HL-60 (cell line): ENCODE data around the gene SPIRE1.

Experiments used
- GABPA ChIP-seq: IDR thresholded peaks from 2 replicates; pipeline ENCODE4 v1.6.1; 2012; ENCODE audit warnings: low read depth
- POLR2AphosphoS5 ChIP-seq: IDR thresholded peaks from 2 replicates; pipeline ENCODE4 v1.6.1; 2012; ENCODE audit warnings: low read depth
- SPI1 ChIP-seq: IDR thresholded peaks from 2 replicates; pipeline ENCODE4 v1.6.1; 2012; ENCODE audit warnings: low read depth, mild to moderate bottlenecking, borderline replicate concordance
- TF ChIP-seq, protein P1 (sequence below): IDR thresholded peaks from one replicate; pipeline ENCODE4 v1.5.1; 2011; ENCODE audit warnings: low read length, control low read depth, inconsistent platforms; ENCODE audit not compliant: insufficient read depth
- TF ChIP-seq, protein P2 (sequence below): IDR thresholded peaks from 2 replicates; pipeline ENCODE4 v1.6.1; 2012; ENCODE audit warnings: low read depth; ENCODE audit not compliant: insufficient replicate concordance

DNA sequence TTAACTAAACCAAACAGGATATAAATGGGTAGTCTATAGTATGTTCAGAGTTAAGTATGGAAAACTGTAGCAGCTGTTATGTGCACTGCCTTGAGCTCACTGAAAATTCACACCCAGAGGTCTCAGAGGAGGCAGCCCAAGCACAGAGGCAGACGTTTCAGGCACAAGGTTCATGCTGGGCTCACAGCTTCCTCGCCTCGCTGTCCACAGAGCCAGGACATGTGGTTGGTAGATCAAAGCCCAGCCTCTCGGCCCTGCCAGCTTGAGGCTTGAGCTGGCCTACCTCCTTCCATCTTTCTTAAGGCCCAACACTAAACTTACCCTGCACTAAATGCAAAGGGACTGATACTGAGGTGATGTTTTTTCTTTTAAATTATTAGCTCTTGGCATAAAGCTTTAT is 206.5 kb downstream of the SPIRE1 start:
- TF ChIP-seq, protein P1, sequence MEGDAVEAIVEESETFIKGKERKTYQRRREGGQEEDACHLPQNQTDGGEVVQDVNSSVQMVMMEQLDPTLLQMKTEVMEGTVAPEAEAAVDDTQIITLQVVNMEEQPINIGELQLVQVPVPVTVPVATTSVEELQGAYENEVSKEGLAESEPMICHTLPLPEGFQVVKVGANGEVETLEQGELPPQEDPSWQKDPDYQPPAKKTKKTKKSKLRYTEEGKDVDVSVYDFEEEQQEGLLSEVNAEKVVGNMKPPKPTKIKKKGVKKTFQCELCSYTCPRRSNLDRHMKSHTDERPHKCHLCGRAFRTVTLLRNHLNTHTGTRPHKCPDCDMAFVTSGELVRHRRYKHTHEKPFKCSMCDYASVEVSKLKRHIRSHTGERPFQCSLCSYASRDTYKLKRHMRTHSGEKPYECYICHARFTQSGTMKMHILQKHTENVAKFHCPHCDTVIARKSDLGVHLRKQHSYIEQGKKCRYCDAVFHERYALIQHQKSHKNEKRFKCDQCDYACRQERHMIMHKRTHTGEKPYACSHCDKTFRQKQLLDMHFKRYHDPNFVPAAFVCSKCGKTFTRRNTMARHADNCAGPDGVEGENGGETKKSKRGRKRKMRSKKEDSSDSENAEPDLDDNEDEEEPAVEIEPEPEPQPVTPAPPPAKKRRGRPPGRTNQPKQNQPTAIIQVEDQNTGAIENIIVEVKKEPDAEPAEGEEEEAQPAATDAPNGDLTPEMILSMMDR = no peak
- no peak for TF ChIP-seq GABPA
- no peak for TF ChIP-seq POLR2AphosphoS5
- TF ChIP-seq, protein P2, sequence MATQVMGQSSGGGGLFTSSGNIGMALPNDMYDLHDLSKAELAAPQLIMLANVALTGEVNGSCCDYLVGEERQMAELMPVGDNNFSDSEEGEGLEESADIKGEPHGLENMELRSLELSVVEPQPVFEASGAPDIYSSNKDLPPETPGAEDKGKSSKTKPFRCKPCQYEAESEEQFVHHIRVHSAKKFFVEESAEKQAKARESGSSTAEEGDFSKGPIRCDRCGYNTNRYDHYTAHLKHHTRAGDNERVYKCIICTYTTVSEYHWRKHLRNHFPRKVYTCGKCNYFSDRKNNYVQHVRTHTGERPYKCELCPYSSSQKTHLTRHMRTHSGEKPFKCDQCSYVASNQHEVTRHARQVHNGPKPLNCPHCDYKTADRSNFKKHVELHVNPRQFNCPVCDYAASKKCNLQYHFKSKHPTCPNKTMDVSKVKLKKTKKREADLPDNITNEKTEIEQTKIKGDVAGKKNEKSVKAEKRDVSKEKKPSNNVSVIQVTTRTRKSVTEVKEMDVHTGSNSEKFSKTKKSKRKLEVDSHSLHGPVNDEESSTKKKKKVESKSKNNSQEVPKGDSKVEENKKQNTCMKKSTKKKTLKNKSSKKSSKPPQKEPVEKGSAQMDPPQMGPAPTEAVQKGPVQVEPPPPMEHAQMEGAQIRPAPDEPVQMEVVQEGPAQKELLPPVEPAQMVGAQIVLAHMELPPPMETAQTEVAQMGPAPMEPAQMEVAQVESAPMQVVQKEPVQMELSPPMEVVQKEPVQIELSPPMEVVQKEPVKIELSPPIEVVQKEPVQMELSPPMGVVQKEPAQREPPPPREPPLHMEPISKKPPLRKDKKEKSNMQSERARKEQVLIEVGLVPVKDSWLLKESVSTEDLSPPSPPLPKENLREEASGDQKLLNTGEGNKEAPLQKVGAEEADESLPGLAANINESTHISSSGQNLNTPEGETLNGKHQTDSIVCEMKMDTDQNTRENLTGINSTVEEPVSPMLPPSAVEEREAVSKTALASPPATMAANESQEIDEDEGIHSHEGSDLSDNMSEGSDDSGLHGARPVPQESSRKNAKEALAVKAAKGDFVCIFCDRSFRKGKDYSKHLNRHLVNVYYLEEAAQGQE = no peak
- no peak for TF ChIP-seq SPI1
